GM19324 (cell line): ENCODE measurements around the gene DCLK2.

ENCODE experiments used
- ATAC-seq: cut with Tn5 transposase; IDR thresholded peaks from one replicate; pipeline ENCODE4 v1.9.1; 2021; ENCODE audit warnings: mild to moderate bottlenecking, moderate library complexity; ENCODE audit not compliant: unreplicated experiment, low FRiP score

DCLK2 gene

GRCh38 chr4:150255610-150256224, 177.5 kb downstream of the DCLK2 start:
- no peak for ATAC-seq

GRCh38 chr4:150256225-150256620, 178.0 kb downstream of the DCLK2 start:
- no peak for ATAC-seq

- no peak for ATAC-seq
These were observed 178.8 kb downstream of the DCLK2 start for GRCh38 chr4:150256841-150257730.

GRCh38 chr4:150258569-150258968, 180.3 kb downstream of the DCLK2 start:
- ATAC-seq, result no peak

- ATAC-seq, result no peak
These were observed 181.8 kb downstream of the DCLK2 start for GRCh38 chr4:150259861-150260567.

- no peak for ATAC-seq
These were observed 183.3 kb downstream of the DCLK2 start for GRCh38 chr4:150261571-150261970.

GRCh38 chr4:150262611-150263010, 184.4 kb downstream of the DCLK2 start:
- no peak for ATAC-seq

- ATAC-seq, result no peak
These were observed 186.4 kb downstream of the DCLK2 start for GRCh38 chr4:150264595-150265161.

GRCh38 chr4:150265806-150266205, 187.6 kb downstream of the DCLK2 start:
- no peak for ATAC-seq

GRCh38 chr4:150268444-150268843, 190.2 kb downstream of the DCLK2 start:
- ATAC-seq, result no peak

GRCh38 chr4:150278206-150278605, 200.0 kb downstream of the DCLK2 start:
- ATAC-seq, result no peak

GRCh38 chr4:150280081-150280895, 202.0 kb downstream of the DCLK2 start:
- ATAC-seq, result no peak

GRCh38 chr4:150280975-150281374, 202.7 kb downstream of the DCLK2 start:
- ATAC-seq, result no peak

- ATAC-seq, result no peak
These were observed 205.4 kb downstream of the DCLK2 start for GRCh38 chr4:150283689-150284088.

- ATAC-seq, result no peak
These were observed 208.4 kb downstream of the DCLK2 start for GRCh38 chr4:150286656-150287055.

GRCh38 chr4:150289198-150289597, 211.0 kb downstream of the DCLK2 start:
- ATAC-seq, result no peak

GRCh38 chr4:150289881-150290280, 211.6 kb downstream of the DCLK2 start:
- no peak for ATAC-seq

GRCh38 chr4:150297861-150298474, 219.7 kb downstream of the DCLK2 start:
- ATAC-seq, result no peak

GRCh38 chr4:150299816-150300215, 221.6 kb downstream of the DCLK2 start:
- ATAC-seq, result no peak

GRCh38 chr4:150302553-150302952, 224.3 kb downstream of the DCLK2 start:
- no peak for ATAC-seq
